ENCODE results near the gene ZNF296.

Gene ZNF296

DNA sequence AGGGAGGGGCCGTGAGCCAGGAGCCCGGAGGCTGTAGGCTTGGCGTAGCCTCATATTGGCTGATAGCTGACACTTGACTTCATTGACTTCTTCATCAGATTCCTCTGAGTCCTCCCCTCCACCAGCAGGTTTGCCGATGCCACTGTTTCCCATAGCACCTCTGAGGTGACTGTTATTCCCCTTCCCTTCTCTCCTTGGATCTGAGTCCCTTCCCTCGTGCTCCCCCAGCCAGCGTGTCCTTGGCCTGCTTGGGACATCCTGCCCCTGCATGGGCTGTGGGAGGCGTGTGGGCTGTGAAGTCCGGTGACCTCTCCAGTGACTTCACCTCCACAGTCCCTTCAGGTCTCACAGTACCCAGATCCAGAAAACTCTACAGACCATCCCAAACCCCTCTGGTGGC is 25.5 kb upstream of the ZNF296 start:
- no peak overlapping the region for H3K27ac ChIP-seq (ENCODE audit: low read depth, low read length)
- no peaks in the 10 kb centered on the region; the same call in 1 of the 2 replicates for H4K20me1 ChIP-seq (ENCODE audit: low read depth, low read length)

DNA sequence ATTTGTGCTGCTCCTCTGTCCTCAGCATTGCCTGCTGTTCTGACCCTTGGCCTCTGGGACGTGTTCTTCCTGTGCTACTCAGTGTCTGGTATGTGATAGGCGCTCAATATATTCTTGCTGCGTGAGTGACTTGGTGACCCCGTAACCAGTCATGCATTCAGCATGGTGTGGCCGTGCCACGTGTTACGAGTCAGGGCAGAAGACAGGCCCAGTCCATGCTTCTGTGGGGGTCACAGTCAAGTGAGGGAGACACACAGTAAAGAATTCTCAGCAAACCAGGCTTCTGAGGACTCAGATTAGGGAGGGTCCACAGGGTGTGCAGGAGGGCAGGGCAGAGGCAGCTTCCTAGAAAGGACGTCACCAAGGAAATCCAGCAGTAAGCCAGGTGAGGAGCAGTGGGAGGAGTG is 24.6 kb upstream of the ZNF296 start:
- H3K27ac ChIP-seq (ENCODE audit: low read depth, low read length): no peak overlapping the region
- H3F3A ChIP-seq (ENCODE audit: insufficient read depth): no peaks in the 10 kb centered on the region
- H3K79me2 ChIP-seq (ENCODE audit: insufficient read depth, low read length): peaks cover 97% of the 10 kb centered on the region
- no peaks in the 10 kb centered on the region; the same call in 1 of the 2 replicates for H4K20me1 ChIP-seq (ENCODE audit: low read depth, low read length)
- H3K27me3 ChIP-seq (ENCODE audit: low read length): no peaks in the 10 kb centered on the region
- no peaks in the 10 kb centered on the region for H3K9me2 ChIP-seq (replicated peaks; ENCODE audit: insufficient read depth, low read length)
- no peak overlapping the region for H2AFZ ChIP-seq (ENCODE audit: low read depth, low read length, severe bottlenecking)
- no peak overlapping the region for H3K4me2 ChIP-seq (ENCODE audit: low read depth, low read length, poor library complexity, severe bottlenecking)
- TF ChIP-seq, protein P1, sequence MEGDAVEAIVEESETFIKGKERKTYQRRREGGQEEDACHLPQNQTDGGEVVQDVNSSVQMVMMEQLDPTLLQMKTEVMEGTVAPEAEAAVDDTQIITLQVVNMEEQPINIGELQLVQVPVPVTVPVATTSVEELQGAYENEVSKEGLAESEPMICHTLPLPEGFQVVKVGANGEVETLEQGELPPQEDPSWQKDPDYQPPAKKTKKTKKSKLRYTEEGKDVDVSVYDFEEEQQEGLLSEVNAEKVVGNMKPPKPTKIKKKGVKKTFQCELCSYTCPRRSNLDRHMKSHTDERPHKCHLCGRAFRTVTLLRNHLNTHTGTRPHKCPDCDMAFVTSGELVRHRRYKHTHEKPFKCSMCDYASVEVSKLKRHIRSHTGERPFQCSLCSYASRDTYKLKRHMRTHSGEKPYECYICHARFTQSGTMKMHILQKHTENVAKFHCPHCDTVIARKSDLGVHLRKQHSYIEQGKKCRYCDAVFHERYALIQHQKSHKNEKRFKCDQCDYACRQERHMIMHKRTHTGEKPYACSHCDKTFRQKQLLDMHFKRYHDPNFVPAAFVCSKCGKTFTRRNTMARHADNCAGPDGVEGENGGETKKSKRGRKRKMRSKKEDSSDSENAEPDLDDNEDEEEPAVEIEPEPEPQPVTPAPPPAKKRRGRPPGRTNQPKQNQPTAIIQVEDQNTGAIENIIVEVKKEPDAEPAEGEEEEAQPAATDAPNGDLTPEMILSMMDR (IDR thresholded peaks at IDR 0.05; ENCODE audit: insufficient read depth, low read length, poor library complexity, severe bottlenecking): no peak
- TF ChIP-seq EZH2phosphoT487 (conservative IDR thresholded peaks at IDR 0.05; ENCODE audit: low read length): no peak
- H3K9ac ChIP-seq (ENCODE audit: low read length): no peak overlapping the region
- no peak overlapping the region for H3K4me3 ChIP-seq (ENCODE audit: insufficient read depth, low read length, poor library complexity, severe bottlenecking)
- no peaks in the 10 kb centered on the region for H3K9me3 ChIP-seq (ENCODE audit: insufficient read depth, low read length)
- H3K36me3 ChIP-seq (ENCODE audit: low read length): no peaks in the 10 kb centered on the region

More for the DNA sequence above, 25.5 kb upstream of the ZNF296 start:
- H3K27me3 ChIP-seq (ENCODE audit: low read length): no peaks in the 10 kb centered on the region
- H3K4me2 ChIP-seq (ENCODE audit: low read depth, low read length, poor library complexity, severe bottlenecking): no peak overlapping the region
- H2AFZ ChIP-seq (ENCODE audit: low read depth, low read length, severe bottlenecking): no peak overlapping the region
- no peak overlapping the region for H3K9ac ChIP-seq (ENCODE audit: low read length)
- no peaks in the 10 kb centered on the region for H3K9me3 ChIP-seq (ENCODE audit: insufficient read depth, low read length)
- H3F3A ChIP-seq (ENCODE audit: insufficient read depth): no peaks in the 10 kb centered on the region
- H3K4me3 ChIP-seq (ENCODE audit: insufficient read depth, low read length, poor library complexity, severe bottlenecking): no peak overlapping the region
- peaks cover 90% of the 10 kb centered on the region for H3K79me2 ChIP-seq (ENCODE audit: insufficient read depth, low read length)
- H3K36me3 ChIP-seq (ENCODE audit: low read length): no peaks in the 10 kb centered on the region
- no peaks in the 10 kb centered on the region for H3K9me2 ChIP-seq (replicated peaks; ENCODE audit: insufficient read depth, low read length)
- TF ChIP-seq EZH2phosphoT487 (conservative IDR thresholded peaks at IDR 0.05; ENCODE audit: low read length): no peak
- TF ChIP-seq, protein P1 (IDR thresholded peaks at IDR 0.05; ENCODE audit: insufficient read depth, low read length, poor library complexity, severe bottlenecking): no peak

DNA sequence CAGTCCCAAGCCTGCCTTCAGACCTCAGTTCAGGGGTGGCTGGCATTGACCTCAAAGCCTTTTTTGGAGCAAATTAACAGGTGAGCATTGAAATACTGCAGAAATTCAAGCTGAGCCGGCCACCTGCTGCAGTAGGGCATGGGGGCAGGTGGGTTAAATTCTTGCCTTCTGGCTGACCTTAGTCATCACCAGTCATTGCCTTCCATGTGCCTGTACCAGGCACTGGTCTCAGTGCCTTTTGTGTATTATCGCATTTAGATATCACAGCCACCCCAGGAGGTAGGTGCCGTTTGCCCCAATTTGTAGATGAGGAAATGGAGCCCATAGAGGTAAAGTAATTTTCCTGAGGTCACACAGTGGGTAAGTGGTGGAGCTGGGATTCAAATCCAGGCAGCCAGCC is 23.9 kb upstream of the ZNF296 start:
- H3K79me2 ChIP-seq (ENCODE audit: insufficient read depth, low read length): peaks cover 97% of the 10 kb centered on the region
- no peaks in the 10 kb centered on the region for H3K27me3 ChIP-seq (ENCODE audit: low read length)
- H3K4me2 ChIP-seq (ENCODE audit: low read depth, low read length, poor library complexity, severe bottlenecking): no peak overlapping the region
- H3K9me2 ChIP-seq (replicated peaks; ENCODE audit: insufficient read depth, low read length): no peaks in the 10 kb centered on the region
- H4K20me1 ChIP-seq (ENCODE audit: low read depth, low read length): no peaks in the 10 kb centered on the region; the same call in 1 of the 2 replicates
- no peak overlapping the region for H3K9ac ChIP-seq (ENCODE audit: low read length)
- no peak overlapping the region for H2AFZ ChIP-seq (ENCODE audit: low read depth, low read length, severe bottlenecking)
- H3K36me3 ChIP-seq (ENCODE audit: low read length): no peaks in the 10 kb centered on the region
- no peaks in the 10 kb centered on the region for H3K9me3 ChIP-seq (ENCODE audit: insufficient read depth, low read length)
- H3K4me3 ChIP-seq (ENCODE audit: insufficient read depth, low read length, poor library complexity, severe bottlenecking): no peak overlapping the region
- no peak overlapping the region for H3K27ac ChIP-seq (ENCODE audit: low read depth, low read length)
- no peaks in the 10 kb centered on the region for H3F3A ChIP-seq (ENCODE audit: insufficient read depth)
- TF ChIP-seq, protein P1 (IDR thresholded peaks at IDR 0.05; ENCODE audit: insufficient read depth, low read length, poor library complexity, severe bottlenecking): no peak
- TF ChIP-seq EZH2phosphoT487 (conservative IDR thresholded peaks at IDR 0.05; ENCODE audit: low read length): no peak
